ENCODE data around the gene SERPINB7. TPM values are rescaled to one million over a fixed set of nuclear protein-coding genes. Genes with fewer than 3 reads are reported as not detected.
"Not testable (repeated sequence)": the region's sequence is repeated elsewhere in the genome, so short reads cannot be mapped to it uniquely, and the experiment has no call there.

SERPINB7 gene
- total and polyA plus RNA-seq, 7 donors: 0.10 TPM; not detected in 6

GRCh38 chr18:63753676-63754075 is 21.5 kb upstream of the SERPINB7 start:
- no peak for DNase-seq
- Histone ChIP-seq H3K4me1 (no peaks in the 10 kb centered on the region), H3K9me3 (no peaks in the 10 kb centered on the region), H3K4me3 (no peak overlapping the region), H3K27me3 (no peaks in the 10 kb centered on the region), H3K27ac (no peak overlapping the region), H3K36me3 (no peaks in the 10 kb centered on the region)
- intact Hi-C loops (cut with DNase I): no loop called here
- TF ChIP-seq CTCF (IDR thresholded peaks at IDR 0.05) (no peak), EP300 (IDR thresholded peaks at IDR 0.05) (no peak), POLR2AphosphoS5 (IDR thresholded peaks at IDR 0.05) (no peak), POLR2A (IDR thresholded peaks at IDR 0.05) (no peak)

- no peaks in the 10 kb centered on the region for H3K27me3 ChIP-seq
- TF ChIP-seq CTCF (IDR thresholded peaks at IDR 0.05) (no peak), EP300 (IDR thresholded peaks at IDR 0.05) (no peak), POLR2AphosphoS5 (IDR thresholded peaks at IDR 0.05) (no peak), POLR2A (IDR thresholded peaks at IDR 0.05) (no peak)
- no peak overlapping the region for H3K4me3 ChIP-seq
- H3K27ac ChIP-seq: no peak overlapping the region
- H3K4me1 ChIP-seq: no peaks in the 10 kb centered on the region
- H3K9me3 ChIP-seq: peaks cover 0 to 7% (median 0%) of the 10 kb centered on the region in 4 donors
- intact Hi-C loops (cut with DNase I): no loop called here
- DNase-seq: no peak
- H3K36me3 ChIP-seq: no peaks in the 10 kb centered on the region
These were observed 17.7 kb upstream of the SERPINB7 start for GRCh38 chr18:63757541-63757940.

GRCh38 chr18:63758615-63759240 is 16.5 kb upstream of the SERPINB7 start:
- H3K4me3 ChIP-seq: no peak overlapping the region
- no peak for TF ChIP-seq CTCF (IDR thresholded peaks at IDR 0.05)
- no peak for TF ChIP-seq EP300 (IDR thresholded peaks at IDR 0.05)
- TF ChIP-seq POLR2A (IDR thresholded peaks at IDR 0.05): no peak
- no peak for TF ChIP-seq POLR2AphosphoS5 (IDR thresholded peaks at IDR 0.05)
- no peaks in the 10 kb centered on the region for H3K4me1 ChIP-seq
- no peak for DNase-seq
- H3K27me3 ChIP-seq: no peaks in the 10 kb centered on the region
- intact Hi-C loops (cut with DNase I): no loop called here
- no peaks in the 10 kb centered on the region for H3K36me3 ChIP-seq
- WGBS, 2 donors: 72 to 81% methylated on average over 3 of the region's 3 CpGs
- no peak overlapping the region for H3K27ac ChIP-seq
- peaks cover 0 to 7% (median 0%) of the 10 kb centered on the region in 4 donors for H3K9me3 ChIP-seq

- WGBS, 2 donors: 97 to 98% methylated on average over 2 of the region's 2 CpGs
- H3K4me3 ChIP-seq; H3K36me3 ChIP-seq; H3K27ac ChIP-seq; DNase-seq; intact Hi-C loops (cut with DNase I); H3K4me1 ChIP-seq; H3K27me3 ChIP-seq; H3K9me3 ChIP-seq: not testable (repeated sequence)
These were observed 15.4 kb upstream of the SERPINB7 start for GRCh38 chr18:63759786-63760185.

GRCh38 chr18:63762518-63762917 is 12.7 kb upstream of the SERPINB7 start:
- 87 to 91% methylated on average over 1 of the region's 1 CpG for WGBS, 2 donors
- intact Hi-C loops (cut with DNase I): no loop called here
- TF ChIP-seq EP300 (IDR thresholded peaks at IDR 0.05): no peak
- TF ChIP-seq CTCF (IDR thresholded peaks at IDR 0.05): no peak
- no peak for TF ChIP-seq POLR2A (IDR thresholded peaks at IDR 0.05)
- no peak for TF ChIP-seq POLR2AphosphoS5 (IDR thresholded peaks at IDR 0.05)
- Histone ChIP-seq H3K27me3 (no peaks in the 10 kb centered on the region), H3K4me1 (no peaks in the 10 kb centered on the region), H3K4me3 (no peak overlapping the region), H3K27ac (no peak overlapping the region), H3K36me3 (no peaks in the 10 kb centered on the region), H3K9me3 (peaks cover 0 to 7% (median 0%) of the 10 kb centered on the region in 4 donors)
- no peak for DNase-seq

Measured in sigmoid colon (tissue), 7 donors.